PC-3 (cell line): ENCODE measurements around the gene FZD10.

ENCODE experiments used
- CTCF ChIP-seq: fragments of 300-600 bp; sonication (generic); conservative IDR thresholded peaks from 2 replicates; pipeline ENCODE4 v1.5.1; 2017; ENCODE audit warnings: antibody characterized with exemption, low read depth, mild to moderate bottlenecking, low read length
- EZH2 ChIP-seq: fragments of 300-600 bp; sonication (generic); IDR thresholded peaks from one replicate; pipeline ENCODE4 v1.6.1; 2017; ENCODE audit warnings: antibody characterized with exemption, mild to moderate bottlenecking, low read length; ENCODE audit not compliant: unreplicated experiment
- EZH2phosphoT487 ChIP-seq: fragments of 300-600 bp; sonication (generic); IDR thresholded peaks from 2 replicates; pipeline ENCODE4 v1.6.1; 2018; ENCODE audit warnings: mild to moderate bottlenecking, antibody characterized with exemption, low read length, borderline replicate concordance

DNA sequence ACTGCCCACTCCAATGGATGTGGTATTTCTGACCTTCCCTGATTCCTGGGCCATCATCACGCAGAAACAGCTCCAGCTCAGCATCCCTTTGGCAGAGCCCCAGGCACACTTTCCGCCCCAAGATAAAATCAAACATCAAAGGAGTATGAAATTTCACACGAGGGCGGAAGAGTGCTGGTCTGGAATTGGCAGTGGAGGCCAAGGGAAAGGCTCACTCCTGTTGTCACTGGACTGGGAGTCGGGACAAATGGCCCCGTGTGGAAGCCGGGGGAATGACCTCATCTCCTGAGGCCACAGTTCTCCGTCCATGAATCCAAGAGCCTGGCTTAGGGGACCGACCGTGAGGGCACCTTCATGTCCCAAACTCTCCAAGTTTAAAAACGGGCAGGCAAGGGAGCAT is 40.9 kb downstream of the FZD10 start:
- TF ChIP-seq CTCF, result no peak
- TF ChIP-seq EZH2, result no peak
- no peak for TF ChIP-seq EZH2phosphoT487
